ENCODE data around the gene MSI1. TPM values are rescaled to one million over a fixed set of nuclear protein-coding genes. Genes with fewer than 3 reads are reported as not detected.
"Not testable (repeated sequence)": the region's sequence is repeated elsewhere in the genome, so short reads cannot be mapped to it uniquely, and the experiment has no call there.

MSI1 gene
- total RNA-seq, 2 donors from 2014 or later: 0.27 TPM; not detected in 1

GRCh38 chr12:120337730-120338129, 31.2 kb downstream of the MSI1 start:
- Histone ChIP-seq H3K36me3 (no peaks in the 10 kb centered on the region), H3K4me3 (no peak overlapping the region), H3K9me3 (no peaks in the 10 kb centered on the region), H3K27ac (no peak overlapping the region), H3K4me1 (ENCODE audit: control insufficient read depth in 1 of 2, low read depth in 2 of 2) (no peaks in the 10 kb centered on the region), H3K27me3 (replicated peaks; ENCODE audit: insufficient read depth) (no peaks in the 10 kb centered on the region)
- TF ChIP-seq CTCF (IDR thresholded peaks at IDR 0.05): no peak
- no peak for ATAC-seq (ENCODE audit: insufficient number of reproducible peaks, low FRiP score, low read depth)
- DNase-seq (ENCODE audit: low spot score): no peak

GRCh38 chr12:120336392-120336791, 32.6 kb downstream of the MSI1 start:
- not testable (repeated sequence) for H3K4me3 ChIP-seq; H3K27me3 ChIP-seq (replicated peaks; ENCODE audit: insufficient read depth); H3K9me3 ChIP-seq; H3K27ac ChIP-seq; ATAC-seq (ENCODE audit: insufficient number of reproducible peaks, low FRiP score, low read depth); H3K4me1 ChIP-seq (ENCODE audit: control insufficient read depth in 1 of 2, low read depth in 2 of 2); DNase-seq (ENCODE audit: low spot score); H3K36me3 ChIP-seq

GRCh38 chr12:120335447-120335846, 33.5 kb downstream of the MSI1 start:
- DNase-seq (ENCODE audit: low spot score); H3K4me1 ChIP-seq (ENCODE audit: control insufficient read depth in 1 of 2, low read depth in 2 of 2); H3K36me3 ChIP-seq; H3K27me3 ChIP-seq (replicated peaks; ENCODE audit: insufficient read depth); H3K27ac ChIP-seq; ATAC-seq (ENCODE audit: insufficient number of reproducible peaks, low FRiP score, low read depth); H3K9me3 ChIP-seq; H3K4me3 ChIP-seq: not testable (repeated sequence)
- peak; percentile 58 for TF ChIP-seq CTCF (IDR thresholded peaks at IDR 0.05)

GRCh38 chr12:120332523-120332922, 36.4 kb downstream of the MSI1 start:
- Histone ChIP-seq H3K36me3 (no peaks in the 10 kb centered on the region), H3K27ac (no peak overlapping the region), H3K4me1 (ENCODE audit: control insufficient read depth in 1 of 2, low read depth in 2 of 2) (no peaks in the 10 kb centered on the region), H3K4me3 (no peak overlapping the region), H3K27me3 (replicated peaks; ENCODE audit: insufficient read depth) (no peaks in the 10 kb centered on the region), H3K9me3 (no peaks in the 10 kb centered on the region)
- no peak for TF ChIP-seq CTCF (IDR thresholded peaks at IDR 0.05)
- ATAC-seq (ENCODE audit: insufficient number of reproducible peaks, low FRiP score, low read depth) (no peak), DNase-seq (ENCODE audit: low spot score) (no peak)

- H3K27me3 ChIP-seq (replicated peaks; ENCODE audit: insufficient read depth): no peaks in the 10 kb centered on the region
- H3K36me3 ChIP-seq: no peaks in the 10 kb centered on the region
- H3K4me1 ChIP-seq (ENCODE audit: control insufficient read depth in 1 of 2, low read depth in 2 of 2): no peaks in the 10 kb centered on the region
- no peaks in the 10 kb centered on the region for H3K9me3 ChIP-seq
- no peak overlapping the region for H3K4me3 ChIP-seq
- ATAC-seq (ENCODE audit: insufficient number of reproducible peaks, low FRiP score, low read depth) (no peak), DNase-seq (ENCODE audit: low spot score) (no peak)
- TF ChIP-seq CTCF (IDR thresholded peaks at IDR 0.05): no peak
- H3K27ac ChIP-seq: no peak overlapping the region
Observed at GRCh38 chr12:120332041-120332440, 36.9 kb downstream of the MSI1 start.

- Histone ChIP-seq H3K9me3 (no peaks in the 10 kb centered on the region), H3K27me3 (replicated peaks; ENCODE audit: insufficient read depth) (no peaks in the 10 kb centered on the region), H3K4me3 (no peak overlapping the region), H3K36me3 (no peaks in the 10 kb centered on the region), H3K4me1 (ENCODE audit: control insufficient read depth in 1 of 2, low read depth in 2 of 2) (no peaks in the 10 kb centered on the region), H3K27ac (no peak overlapping the region)
- TF ChIP-seq CTCF (IDR thresholded peaks at IDR 0.05): no peak
- ATAC-seq (ENCODE audit: insufficient number of reproducible peaks, low FRiP score, low read depth): no peak
- DNase-seq (ENCODE audit: low spot score): no peak
Observed at GRCh38 chr12:120331390-120331789, 37.6 kb downstream of the MSI1 start.

All from thoracic aorta (tissue), 2 donors.